ENCODE data around the gene TST.

Gene TST

GRCh38 chr22:37019309-37020191, at the start of gene TST, which contains the start of gene MPST:
TSS of gene TST (minus strand) at chr22:37019447. CDS start at chr22:37018732, 715 bp downstream.
TSS of gene MPST (plus strand) at chr22:37019742. CDS start at chr22:37019837, 95 bp downstream.
- DNase-seq (ENCODE audit: insufficient read length, low spot score) (peak; percentile 40), FAIRE-seq (no peak)
- TF ChIP-seq, protein P1, sequence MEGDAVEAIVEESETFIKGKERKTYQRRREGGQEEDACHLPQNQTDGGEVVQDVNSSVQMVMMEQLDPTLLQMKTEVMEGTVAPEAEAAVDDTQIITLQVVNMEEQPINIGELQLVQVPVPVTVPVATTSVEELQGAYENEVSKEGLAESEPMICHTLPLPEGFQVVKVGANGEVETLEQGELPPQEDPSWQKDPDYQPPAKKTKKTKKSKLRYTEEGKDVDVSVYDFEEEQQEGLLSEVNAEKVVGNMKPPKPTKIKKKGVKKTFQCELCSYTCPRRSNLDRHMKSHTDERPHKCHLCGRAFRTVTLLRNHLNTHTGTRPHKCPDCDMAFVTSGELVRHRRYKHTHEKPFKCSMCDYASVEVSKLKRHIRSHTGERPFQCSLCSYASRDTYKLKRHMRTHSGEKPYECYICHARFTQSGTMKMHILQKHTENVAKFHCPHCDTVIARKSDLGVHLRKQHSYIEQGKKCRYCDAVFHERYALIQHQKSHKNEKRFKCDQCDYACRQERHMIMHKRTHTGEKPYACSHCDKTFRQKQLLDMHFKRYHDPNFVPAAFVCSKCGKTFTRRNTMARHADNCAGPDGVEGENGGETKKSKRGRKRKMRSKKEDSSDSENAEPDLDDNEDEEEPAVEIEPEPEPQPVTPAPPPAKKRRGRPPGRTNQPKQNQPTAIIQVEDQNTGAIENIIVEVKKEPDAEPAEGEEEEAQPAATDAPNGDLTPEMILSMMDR (IDR thresholded peaks at IDR 0.05; ENCODE audit: insufficient read depth, missing control alignments): no peak

GRCh38 chr22:37068859-37069258, 49.6 kb upstream of the TST start:
- TF ChIP-seq, protein P1 (IDR thresholded peaks at IDR 0.05; ENCODE audit: insufficient read depth, missing control alignments): no peak
- DNase-seq (ENCODE audit: insufficient read length, low spot score) (no peak), FAIRE-seq (no peak)

GRCh38 chr22:37067428-37067827, 48.2 kb upstream of the TST start:
- FAIRE-seq (no peak), DNase-seq (ENCODE audit: insufficient read length, low spot score) (no peak)
- TF ChIP-seq, protein P1 (IDR thresholded peaks at IDR 0.05; ENCODE audit: insufficient read depth, missing control alignments): no peak

DNA sequence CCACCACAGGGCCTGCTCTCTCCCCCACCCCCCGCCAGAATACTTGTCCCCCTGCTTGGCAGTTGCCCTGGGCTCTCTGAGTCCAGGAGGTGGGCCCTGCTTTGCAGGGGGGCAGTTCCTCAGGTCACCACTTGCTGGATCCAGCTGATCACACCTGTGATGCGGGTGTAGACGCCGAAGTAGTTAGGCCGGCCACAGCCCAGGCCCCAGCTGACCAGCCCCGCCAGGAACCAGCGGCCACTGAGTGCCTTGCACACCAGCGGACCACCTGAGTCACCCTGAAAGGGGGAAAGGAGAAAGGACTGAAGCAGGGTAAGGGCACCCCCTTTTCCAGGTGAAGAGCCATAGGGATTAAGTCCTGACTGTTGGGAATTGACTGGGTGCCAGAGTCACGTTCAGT, 46.7 kb upstream of the TST start:
- no peak for FAIRE-seq
- no peak for DNase-seq (ENCODE audit: insufficient read length, low spot score)
- TF ChIP-seq, protein P1 (IDR thresholded peaks at IDR 0.05; ENCODE audit: insufficient read depth, missing control alignments): no peak

GRCh38 chr22:37065180-37065579, 45.9 kb upstream of the TST start:
- DNase-seq (ENCODE audit: insufficient read length, low spot score) (no peak), FAIRE-seq (no peak)
- TF ChIP-seq, protein P1 (IDR thresholded peaks at IDR 0.05; ENCODE audit: insufficient read depth, missing control alignments): no peak

DNA sequence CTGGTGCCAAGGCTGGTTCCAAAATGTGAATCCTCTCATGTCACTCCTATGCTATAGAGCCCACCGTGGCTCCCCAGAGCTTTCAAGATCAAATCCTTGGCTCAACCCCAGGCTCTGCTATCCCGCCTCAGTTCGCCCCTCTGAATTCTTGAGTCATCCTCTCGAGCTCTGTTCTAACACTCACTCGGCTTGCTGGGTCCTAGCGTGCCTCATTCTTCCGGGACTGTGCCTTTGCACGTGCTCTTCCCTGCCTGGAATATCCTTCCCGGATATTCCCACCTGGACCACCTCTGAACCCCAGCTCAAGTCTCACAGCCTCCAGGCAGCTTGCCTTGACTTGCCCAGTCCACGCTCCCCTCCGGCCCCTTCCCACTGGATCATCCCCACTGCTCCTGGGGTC, 45.3 kb upstream of the TST start:
- TF ChIP-seq, protein P1 (IDR thresholded peaks at IDR 0.05; ENCODE audit: insufficient read depth, missing control alignments): no peak
- FAIRE-seq (no peak), DNase-seq (ENCODE audit: insufficient read length, low spot score) (no peak)
